Gastrocnemius medialis (tissue), 4 donors: Measurements from ENCODE around the gene NCK1.

Experiments used
- CTCF ChIP-seq, 5 experiments: fragments of 450-650 bp in 3 of 5; fragments of 200-600 bp in 2 of 5; sonication (generic) in 2 of 5; IDR thresholded peaks in 4 of 5; conservative IDR thresholded peaks in 1 of 5; 1 replicate in 4 of 5; 2 replicates in 1 of 5; pipeline ENCODE4 v1.5.1; 2016 to 2019; ENCODE audit warnings: antibody characterized with exemption in 5 of 5, mild to moderate bottlenecking in 3 of 5, moderate library complexity in 3 of 5
- POLR2A ChIP-seq, 2 donors: fragments of 450-650 bp; IDR thresholded peaks; one replicate each; pipeline ENCODE4 v1.6.1; 2017; ENCODE audit warnings: antibody characterized with exemption in 2 of 2, mild to moderate bottlenecking in 2 of 2, moderate library complexity in 2 of 2

GRCh38 chr3:136947477-136947876 lies 85.5 kb downstream of the NCK1 start:
- no peak for TF ChIP-seq POLR2A (IDR thresholded peaks at IDR 0.05)
- TF ChIP-seq CTCF (IDR thresholded peaks at IDR 0.05 in 4 of 5, conservative IDR thresholded peaks at IDR 0.05 in 1 of 5), result no peak
